Ishikawa (cell line): ENCODE measurements around the gene ADH7.

ENCODE experiments used
- CEBPB ChIP-seq: IDR thresholded peaks from 2 replicates; pipeline ENCODE4 v1.6.1; 2012
- CREB1 ChIP-seq: IDR thresholded peaks from 2 replicates; pipeline ENCODE4 v1.6.1; 2012; ENCODE audit warnings: low read depth
- EGR1 ChIP-seq: IDR thresholded peaks from 2 replicates; pipeline ENCODE4 v1.6.1; 2012
- EP300 ChIP-seq: IDR thresholded peaks from 2 replicates; pipeline ENCODE4 v1.6.1; 2012; ENCODE audit warnings: borderline replicate concordance
- FOXM1 ChIP-seq: IDR thresholded peaks from 2 replicates; pipeline ENCODE4 v1.6.1; 2012; ENCODE audit warnings: low read depth, borderline replicate concordance
- RAD21 ChIP-seq: IDR thresholded peaks from 2 replicates; pipeline ENCODE4 v1.6.1; 2012; ENCODE audit warnings: low read depth
- TAF1 ChIP-seq: IDR thresholded peaks from 2 replicates; pipeline ENCODE4 v1.6.1; 2012; ENCODE audit warnings: low read depth, mild to moderate bottlenecking
- TCF12 ChIP-seq: IDR thresholded peaks from 2 replicates; pipeline ENCODE4 v1.6.1; 2012; ENCODE audit warnings: low read depth
- TEAD4 ChIP-seq: IDR thresholded peaks from 2 replicates; pipeline ENCODE4 v1.6.1; 2012
- TF ChIP-seq, protein P1 (sequence below): IDR thresholded peaks from 2 replicates; pipeline ENCODE4 v1.6.1; 2012
- TF ChIP-seq, protein P2 (sequence below): IDR thresholded peaks from 2 replicates; pipeline ENCODE4 v1.6.1; 2012; ENCODE audit warnings: low read depth, mild to moderate bottlenecking

DNA sequence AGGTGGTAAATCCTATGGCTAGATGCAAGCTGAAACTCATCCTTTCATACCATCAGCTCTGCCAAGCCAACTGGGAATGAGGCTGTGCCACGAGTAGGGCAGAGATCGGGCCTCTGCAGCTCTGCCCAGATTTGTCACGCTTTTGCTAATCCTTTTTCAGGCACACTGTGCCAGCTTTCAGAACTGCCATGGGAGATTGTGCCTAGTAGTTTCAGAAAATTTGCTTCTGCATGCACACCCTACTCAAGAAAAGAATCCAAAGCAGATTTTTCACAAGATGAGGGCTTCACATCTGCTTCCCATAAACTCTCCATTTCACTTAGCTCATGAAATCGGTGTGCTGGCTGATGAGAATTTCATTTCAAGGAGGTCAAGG, 3.3 kb upstream of the ADH7 start:
- TF ChIP-seq, protein P1, sequence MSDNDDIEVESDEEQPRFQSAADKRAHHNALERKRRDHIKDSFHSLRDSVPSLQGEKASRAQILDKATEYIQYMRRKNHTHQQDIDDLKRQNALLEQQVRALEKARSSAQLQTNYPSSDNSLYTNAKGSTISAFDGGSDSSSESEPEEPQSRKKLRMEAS, result no peak
- TF ChIP-seq FOXM1 (no peak), TAF1 (no peak), TEAD4 (no peak), RAD21 (no peak), CEBPB (no peak), EP300 (no peak), CREB1 (no peak), TCF12 (no peak), EGR1 (no peak)
- TF ChIP-seq, protein P2, sequence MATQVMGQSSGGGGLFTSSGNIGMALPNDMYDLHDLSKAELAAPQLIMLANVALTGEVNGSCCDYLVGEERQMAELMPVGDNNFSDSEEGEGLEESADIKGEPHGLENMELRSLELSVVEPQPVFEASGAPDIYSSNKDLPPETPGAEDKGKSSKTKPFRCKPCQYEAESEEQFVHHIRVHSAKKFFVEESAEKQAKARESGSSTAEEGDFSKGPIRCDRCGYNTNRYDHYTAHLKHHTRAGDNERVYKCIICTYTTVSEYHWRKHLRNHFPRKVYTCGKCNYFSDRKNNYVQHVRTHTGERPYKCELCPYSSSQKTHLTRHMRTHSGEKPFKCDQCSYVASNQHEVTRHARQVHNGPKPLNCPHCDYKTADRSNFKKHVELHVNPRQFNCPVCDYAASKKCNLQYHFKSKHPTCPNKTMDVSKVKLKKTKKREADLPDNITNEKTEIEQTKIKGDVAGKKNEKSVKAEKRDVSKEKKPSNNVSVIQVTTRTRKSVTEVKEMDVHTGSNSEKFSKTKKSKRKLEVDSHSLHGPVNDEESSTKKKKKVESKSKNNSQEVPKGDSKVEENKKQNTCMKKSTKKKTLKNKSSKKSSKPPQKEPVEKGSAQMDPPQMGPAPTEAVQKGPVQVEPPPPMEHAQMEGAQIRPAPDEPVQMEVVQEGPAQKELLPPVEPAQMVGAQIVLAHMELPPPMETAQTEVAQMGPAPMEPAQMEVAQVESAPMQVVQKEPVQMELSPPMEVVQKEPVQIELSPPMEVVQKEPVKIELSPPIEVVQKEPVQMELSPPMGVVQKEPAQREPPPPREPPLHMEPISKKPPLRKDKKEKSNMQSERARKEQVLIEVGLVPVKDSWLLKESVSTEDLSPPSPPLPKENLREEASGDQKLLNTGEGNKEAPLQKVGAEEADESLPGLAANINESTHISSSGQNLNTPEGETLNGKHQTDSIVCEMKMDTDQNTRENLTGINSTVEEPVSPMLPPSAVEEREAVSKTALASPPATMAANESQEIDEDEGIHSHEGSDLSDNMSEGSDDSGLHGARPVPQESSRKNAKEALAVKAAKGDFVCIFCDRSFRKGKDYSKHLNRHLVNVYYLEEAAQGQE, result no peak
